ENCODE data around the gene PAQR8. TPM values are rescaled to one million over a fixed set of nuclear protein-coding genes. Genes with fewer than 3 reads are reported as not detected.
A peak's percentile ranks its signal among the peaks of the same experiment; 100 is the strongest.

The PAQR8 gene
- total RNA-seq, 2 experiments from 2014 or later = 5.5 to 6.2 TPM

DNA sequence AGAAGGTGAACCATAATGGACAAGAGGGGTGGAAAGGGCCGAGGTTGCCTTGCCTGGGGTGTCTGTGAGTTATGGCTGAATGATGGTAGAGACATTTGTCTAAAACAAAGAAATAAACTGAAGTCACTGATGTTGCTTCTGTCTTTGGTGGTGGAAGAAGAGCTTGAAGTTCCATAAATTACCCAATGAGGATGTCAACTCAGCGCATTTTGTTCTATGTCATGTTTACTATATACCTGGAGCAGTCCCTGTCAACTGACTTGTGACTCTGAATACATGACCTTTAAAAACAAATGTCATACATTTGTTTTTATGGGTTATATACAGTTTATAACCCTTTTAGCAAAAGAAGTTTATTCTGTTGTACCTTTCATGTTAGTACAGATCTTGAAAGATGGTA, 60.2 kb downstream of the PAQR8 start:
- Histone ChIP-seq H4K20me1 (ENCODE audit: insufficient read depth, low read length) (no peaks in the 10 kb centered on the region), H3K27ac (ENCODE audit: low read depth, low read length, poor library complexity, severe bottlenecking) (no peak overlapping the region), H3K4me2 (ENCODE audit: low read length) (peak overlapping the region; percentile 89), H3K4me3 (ENCODE audit: low read depth, low read length, poor library complexity, severe bottlenecking) (no peak overlapping the region), H3K9me2 (ENCODE audit: insufficient read depth, low read length) (no peaks in the 10 kb centered on the region), H3K9me3 (ENCODE audit: low read length) (no peaks in the 10 kb centered on the region), H2AFZ (ENCODE audit: low read length) (no peak overlapping the region), H3K4me1 (ENCODE audit: insufficient read depth, low read length, poor library complexity, severe bottlenecking) (peaks cover 42% of the 10 kb centered on the region), H3K36me3 (ENCODE audit: insufficient read depth, low read length) (peaks cover 7% of the 10 kb centered on the region), H3K79me2 (ENCODE audit: insufficient read depth, low read depth, low read length) (no peaks in the 10 kb centered on the region)
- intact Hi-C loops (cut with micrococcal nuclease; ENCODE audit: unreplicated experiment) = no loop called here
- POLR2A ChIA-PET = interaction anchor here (0.9 to 9.4 kb wide), 6 partner anchors 9 to 240 kb away, joined by 4 to 129 read pairs (median 6); no protein-coding TSS in a partner anchor
- no TSS peak for BruUV-seq (replicated peaks)
- CTCF ChIA-PET (ENCODE audit: unreplicated experiment) = interaction anchor here (1.0 to 1.3 kb wide), 2 partner anchors 72 to 240 kb away, joined by 3 to 4 read pairs; no protein-coding TSS in a partner anchor
- no peak for DNase-seq (ENCODE audit: low spot score)
- TF ChIP-seq, protein P1, sequence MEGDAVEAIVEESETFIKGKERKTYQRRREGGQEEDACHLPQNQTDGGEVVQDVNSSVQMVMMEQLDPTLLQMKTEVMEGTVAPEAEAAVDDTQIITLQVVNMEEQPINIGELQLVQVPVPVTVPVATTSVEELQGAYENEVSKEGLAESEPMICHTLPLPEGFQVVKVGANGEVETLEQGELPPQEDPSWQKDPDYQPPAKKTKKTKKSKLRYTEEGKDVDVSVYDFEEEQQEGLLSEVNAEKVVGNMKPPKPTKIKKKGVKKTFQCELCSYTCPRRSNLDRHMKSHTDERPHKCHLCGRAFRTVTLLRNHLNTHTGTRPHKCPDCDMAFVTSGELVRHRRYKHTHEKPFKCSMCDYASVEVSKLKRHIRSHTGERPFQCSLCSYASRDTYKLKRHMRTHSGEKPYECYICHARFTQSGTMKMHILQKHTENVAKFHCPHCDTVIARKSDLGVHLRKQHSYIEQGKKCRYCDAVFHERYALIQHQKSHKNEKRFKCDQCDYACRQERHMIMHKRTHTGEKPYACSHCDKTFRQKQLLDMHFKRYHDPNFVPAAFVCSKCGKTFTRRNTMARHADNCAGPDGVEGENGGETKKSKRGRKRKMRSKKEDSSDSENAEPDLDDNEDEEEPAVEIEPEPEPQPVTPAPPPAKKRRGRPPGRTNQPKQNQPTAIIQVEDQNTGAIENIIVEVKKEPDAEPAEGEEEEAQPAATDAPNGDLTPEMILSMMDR (conservative IDR thresholded peaks at IDR 0.05; ENCODE audit: low read length) = no peak
- TF ChIP-seq EZH2phosphoT487 (IDR thresholded peaks at IDR 0.05; ENCODE audit: borderline replicate concordance, low read depth, low read length) = no peak

DNA sequence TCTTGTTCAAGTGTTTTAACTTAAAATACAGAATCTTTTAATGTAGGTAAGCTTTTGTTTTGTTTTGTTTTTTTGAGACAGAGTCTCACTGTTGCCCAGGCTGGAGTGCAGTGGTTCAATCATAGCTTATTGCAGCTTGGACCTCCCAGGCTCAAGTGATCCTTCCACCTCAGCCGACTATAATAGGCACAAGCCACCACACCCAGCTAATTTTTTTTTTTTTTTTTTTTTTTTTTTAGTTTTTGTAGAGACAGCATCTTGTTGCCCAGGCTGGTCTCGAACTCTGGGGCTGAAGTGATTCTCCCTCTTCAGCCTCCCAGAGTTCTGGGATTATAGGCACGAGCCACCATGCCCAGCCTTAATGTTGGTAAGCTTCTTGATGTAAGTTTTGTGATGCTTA, 61.5 kb downstream of the PAQR8 start:
- TF ChIP-seq, protein P1 (conservative IDR thresholded peaks at IDR 0.05; ENCODE audit: low read length) = no peak
- no peak for TF ChIP-seq EZH2phosphoT487 (IDR thresholded peaks at IDR 0.05; ENCODE audit: borderline replicate concordance, low read depth, low read length)
- H3K27ac ChIP-seq (ENCODE audit: low read depth, low read length, poor library complexity, severe bottlenecking) = no peak overlapping the region
- no peaks in the 10 kb centered on the region for H4K20me1 ChIP-seq (ENCODE audit: insufficient read depth, low read length)
- H3K4me2 ChIP-seq (ENCODE audit: low read length) = no peak overlapping the region
- no peak overlapping the region for H2AFZ ChIP-seq (ENCODE audit: low read length)
- intact Hi-C loops (cut with micrococcal nuclease; ENCODE audit: unreplicated experiment) = no loop called here
- H3K9me2 ChIP-seq (ENCODE audit: insufficient read depth, low read length) = no peaks in the 10 kb centered on the region
- H3K79me2 ChIP-seq (ENCODE audit: insufficient read depth, low read depth, low read length) = no peaks in the 10 kb centered on the region
- ChIA-PET CTCF (ENCODE audit: unreplicated experiment) (no interaction called here), POLR2A (interaction anchor here (0.7 to 9.4 kb wide), 7 partner anchors 59 to 229 kb away, joined by 3 to 129 read pairs (median 4); no protein-coding TSS in a partner anchor)
- H3K36me3 ChIP-seq (ENCODE audit: insufficient read depth, low read length) = peaks cover 8% of the 10 kb centered on the region
- no peak for DNase-seq (ENCODE audit: low spot score)
- no peaks in the 10 kb centered on the region for H3K9me3 ChIP-seq (ENCODE audit: low read length)
- no peak overlapping the region for H3K4me3 ChIP-seq (ENCODE audit: low read depth, low read length, poor library complexity, severe bottlenecking)
- BruUV-seq (replicated peaks) = no TSS peak
- peaks cover 35% of the 10 kb centered on the region for H3K4me1 ChIP-seq (ENCODE audit: insufficient read depth, low read length, poor library complexity, severe bottlenecking)

DNA sequence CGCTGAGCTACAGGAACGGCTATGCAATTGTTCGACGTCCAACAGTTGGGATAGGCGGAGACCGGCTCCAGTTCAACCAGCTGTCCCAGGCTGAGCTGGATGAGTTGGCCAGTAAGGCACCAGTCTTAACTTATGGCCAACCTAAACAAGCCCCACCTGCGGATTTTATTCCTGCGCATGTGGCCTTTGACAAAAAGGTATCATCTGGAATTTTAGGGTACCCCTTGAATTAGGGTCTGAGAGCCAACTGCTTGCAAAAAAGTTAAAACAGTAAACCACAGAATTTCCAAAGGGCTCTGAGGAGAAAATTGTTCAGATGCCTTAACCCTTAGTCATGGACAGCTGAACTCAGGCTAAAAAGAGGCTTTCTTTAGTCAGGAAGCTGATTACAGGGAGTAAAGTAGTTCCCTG, 62.0 kb downstream of the PAQR8 start:
- Histone ChIP-seq H3K9me2 (ENCODE audit: insufficient read depth, low read length) (no peaks in the 10 kb centered on the region), H3K4me1 (ENCODE audit: insufficient read depth, low read length, poor library complexity, severe bottlenecking) (peaks cover 29% of the 10 kb centered on the region), H3K4me3 (ENCODE audit: low read depth, low read length, poor library complexity, severe bottlenecking) (no peak overlapping the region), H3K9me3 (ENCODE audit: low read length) (no peaks in the 10 kb centered on the region), H3K4me2 (ENCODE audit: low read length) (no peak overlapping the region), H4K20me1 (ENCODE audit: insufficient read depth, low read length) (no peaks in the 10 kb centered on the region), H3K27ac (ENCODE audit: low read depth, low read length, poor library complexity, severe bottlenecking) (no peak overlapping the region), H3K79me2 (ENCODE audit: insufficient read depth, low read depth, low read length) (no peaks in the 10 kb centered on the region), H2AFZ (ENCODE audit: low read length) (no peak overlapping the region), H3K36me3 (ENCODE audit: insufficient read depth, low read length) (peaks cover 13% of the 10 kb centered on the region)
- no TSS peak for BruUV-seq (replicated peaks)
- ChIA-PET POLR2A (interaction anchor here (1.0 to 9.4 kb wide), 4 partner anchors 59 to 229 kb away, joined by 3 to 129 read pairs (median 4); no protein-coding TSS in a partner anchor), CTCF (ENCODE audit: unreplicated experiment) (no interaction called here)
- TF ChIP-seq EZH2phosphoT487 (IDR thresholded peaks at IDR 0.05; ENCODE audit: borderline replicate concordance, low read depth, low read length) = no peak
- TF ChIP-seq, protein P1 (conservative IDR thresholded peaks at IDR 0.05; ENCODE audit: low read length) = no peak
- DNase-seq (ENCODE audit: low spot score) = no peak
- intact Hi-C loops (cut with micrococcal nuclease; ENCODE audit: unreplicated experiment) = no loop called here
